HG02938 (cell line): ENCODE results near the gene CD84.
"Not testable (repeated sequence)": the region's sequence is repeated elsewhere in the genome, so short reads cannot be mapped to it uniquely, and the experiment has no call there.

Experiments used
- ATAC-seq: cut with Tn5 transposase; IDR thresholded peaks from one replicate; pipeline ENCODE4 v1.9.1; 2021; ENCODE audit warnings: mild to moderate bottlenecking, moderate library complexity; ENCODE audit not compliant: unreplicated experiment

CD84 gene

GRCh38 chr1:160575112-160575664, 4.1 kb downstream of the CD84 start:
- no peak for ATAC-seq

GRCh38 chr1:160570840-160571239, 8.5 kb downstream of the CD84 start:
- no peak for ATAC-seq

GRCh38 chr1:160569806-160570205, 9.5 kb downstream of the CD84 start:
- no peak for ATAC-seq

GRCh38 chr1:160567858-160568682, 11.2 kb downstream of the CD84 start:
- no peak for ATAC-seq

GRCh38 chr1:160567341-160567740, 12.0 kb downstream of the CD84 start:
- ATAC-seq: no peak

GRCh38 chr1:160565564-160565963, 13.7 kb downstream of the CD84 start:
- no peak for ATAC-seq

- ATAC-seq: not testable (repeated sequence)
Observed at GRCh38 chr1:160563230-160563629, 16.1 kb downstream of the CD84 start.

GRCh38 chr1:160562745-160563144, 16.6 kb downstream of the CD84 start:
- ATAC-seq: not testable (repeated sequence)

GRCh38 chr1:160560806-160561205, 18.5 kb downstream of the CD84 start:
- ATAC-seq: no peak

- ATAC-seq: no peak
Observed at GRCh38 chr1:160560045-160560705, 19.1 kb downstream of the CD84 start.

- ATAC-seq: not testable (repeated sequence)
Observed at GRCh38 chr1:160559437-160559836, 19.9 kb downstream of the CD84 start.

- no peak for ATAC-seq
Observed at GRCh38 chr1:160558660-160559380, 20.5 kb downstream of the CD84 start.

GRCh38 chr1:160553778-160554177, 25.5 kb downstream of the CD84 start:
- ATAC-seq: no peak

GRCh38 chr1:160552425-160552824, 26.9 kb downstream of the CD84 start:
- no peak for ATAC-seq

- ATAC-seq: no peak
Observed at GRCh38 chr1:160550572-160551034, 28.7 kb downstream of the CD84 start.

- no peak for ATAC-seq
Observed at GRCh38 chr1:160549665-160550006, 29.7 kb downstream of the CD84 start.

- ATAC-seq: peak; percentile 55
Observed at GRCh38 chr1:160548960-160549664, 30.2 kb downstream of the CD84 start.

GRCh38 chr1:160548183-160548582, 31.1 kb downstream of the CD84 start:
- ATAC-seq: no peak

GRCh38 chr1:160547422-160547821, 31.9 kb downstream of the CD84 start:
- no peak for ATAC-seq

- no peak for ATAC-seq
Observed at GRCh38 chr1:160546942-160547341, 32.4 kb downstream of the CD84 start.

- no peak for ATAC-seq
Observed at GRCh38 chr1:160544647-160545046, 34.6 kb downstream of the CD84 start.
